GM18499 (cell line): ENCODE measurements around the gene CAT.
"Not testable (repeated sequence)": the region's sequence is repeated elsewhere in the genome, so short reads cannot be mapped to it uniquely, and the experiment has no call there.

ENCODE experiments used
- ATAC-seq: cut with Tn5 transposase; IDR thresholded peaks from one replicate; pipeline ENCODE4 v1.9.1; 2021; ENCODE audit warnings: moderate number of reproducible peaks; ENCODE audit not compliant: insufficient read depth, unreplicated experiment

Gene CAT

GRCh38 chr11:34424826-34425225 is 13.9 kb upstream of the CAT start:
- ATAC-seq = not testable (repeated sequence)

- ATAC-seq = no peak
These were observed 13.4 kb upstream of the CAT start for GRCh38 chr11:34425360-34425759.

- ATAC-seq = no peak
These were observed 12.9 kb upstream of the CAT start for GRCh38 chr11:34425867-34426266.

- ATAC-seq = no peak
These were observed 12.0 kb upstream of the CAT start for GRCh38 chr11:34426766-34427185.

- no peak for ATAC-seq
These were observed 11.4 kb upstream of the CAT start for GRCh38 chr11:34427186-34427805.

GRCh38 chr11:34431979-34432378 is 6.8 kb upstream of the CAT start:
- no peak for ATAC-seq

- ATAC-seq = no peak
These were observed 5.9 kb upstream of the CAT start for GRCh38 chr11:34432822-34433221.

GRCh38 chr11:34433899-34434298 is 4.8 kb upstream of the CAT start:
- no peak for ATAC-seq

GRCh38 chr11:34437224-34438125 is 1.3 kb upstream of the CAT start:
- no peak for ATAC-seq

- no peak for ATAC-seq
These were observed 970 bp downstream of the CAT start for GRCh38 chr11:34439610-34440198.

- no peak for ATAC-seq
These were observed 3.1 kb downstream of the CAT start for GRCh38 chr11:34441814-34442213.

GRCh38 chr11:34443136-34443535 is 4.4 kb downstream of the CAT start:
- no peak for ATAC-seq

- ATAC-seq = no peak
These were observed 5.7 kb downstream of the CAT start for GRCh38 chr11:34444428-34444827.

- ATAC-seq = no peak
These were observed 7.2 kb downstream of the CAT start for GRCh38 chr11:34445956-34446355.

GRCh38 chr11:34446386-34446785 is 7.7 kb downstream of the CAT start:
- ATAC-seq = no peak

GRCh38 chr11:34447044-34447443 is 8.3 kb downstream of the CAT start:
- ATAC-seq = no peak

- no peak for ATAC-seq
These were observed 9.7 kb downstream of the CAT start for GRCh38 chr11:34448223-34448994.

- no peak for ATAC-seq
These were observed 10.3 kb downstream of the CAT start for GRCh38 chr11:34449013-34449412.

- ATAC-seq = no peak
These were observed 12.3 kb downstream of the CAT start for GRCh38 chr11:34451053-34451452.

- no peak for ATAC-seq
These were observed 15.7 kb downstream of the CAT start for GRCh38 chr11:34454308-34455032.
